Neutrophil (primary cell): ENCODE data around the gene RPP25L.

Experiments used
- H3K27ac ChIP-seq: fragments of 200-600 bp; sonication (generic); 2 replicates; pipeline ENCODE4 v1.5.1; 2016; ENCODE audit warnings: mild to moderate bottlenecking, moderate library complexity
- H3K27me3 ChIP-seq: fragments of 200-600 bp; sonication (generic); 2 replicates; pipeline ENCODE4 v1.6.0; 2016; ENCODE audit warnings: mild to moderate bottlenecking
- H3K36me3 ChIP-seq: fragments of 200-600 bp; sonication (generic); 2 replicates; pipeline ENCODE4 v1.5.1; 2017
- H3K4me1 ChIP-seq, 2 experiments: fragments of 200-600 bp in 1 of 2; sonication (generic) in 1 of 2; 1 replicate in 1 of 2; 2 replicates in 1 of 2; pipeline versions ENCODE4 v1.5.1 to v1.6.1; 2013 to 2016; ENCODE audit warnings: low read depth in 1 of 2, low read length in 1 of 2, mild to moderate bottlenecking in 1 of 2, moderate library complexity in 1 of 2; ENCODE audit not compliant: control insufficient read depth in 1 of 2, insufficient read depth in 1 of 2
- H3K4me3 ChIP-seq, 2 experiments: fragments of 200-600 bp in 1 of 2; sonication (generic) in 1 of 2; 1 replicate in 1 of 2; 2 replicates in 1 of 2; pipeline ENCODE4 v1.5.1; 2013 to 2016; ENCODE audit warnings: low read depth in 1 of 2, low read length in 1 of 2, mild to moderate bottlenecking in 1 of 2, moderate library complexity in 1 of 2
- H3K9me3 ChIP-seq: fragments of 200-600 bp; sonication (generic); 2 replicates; pipeline ENCODE4 v1.5.1; 2016
- TF ChIP-seq, protein P1 (sequence below): fragments of 200-600 bp; sonication (generic); IDR thresholded peaks from 2 replicates; pipeline ENCODE4 v1.5.1; 2016; ENCODE audit warnings: antibody characterized with exemption

RPP25L gene

DNA sequence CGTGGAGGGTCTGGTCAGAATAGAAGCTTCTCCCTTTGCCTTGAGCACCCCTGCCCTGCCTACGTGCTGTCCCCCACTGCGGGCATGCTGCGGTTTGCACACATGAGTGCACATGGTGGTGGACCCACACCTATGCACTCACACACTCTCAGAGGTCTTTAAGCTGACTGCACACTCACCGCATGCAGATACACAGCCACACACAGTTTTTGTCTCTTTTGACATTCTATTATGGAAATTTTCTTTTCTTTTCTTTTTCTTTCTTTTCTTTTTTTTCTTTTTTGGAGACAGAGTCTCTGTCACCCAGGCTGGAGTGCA, 17.6 kb upstream of the RPP25L start:
- H3K27me3 ChIP-seq: peaks cover 84% of the 10 kb centered on the region
- TF ChIP-seq, protein P1, sequence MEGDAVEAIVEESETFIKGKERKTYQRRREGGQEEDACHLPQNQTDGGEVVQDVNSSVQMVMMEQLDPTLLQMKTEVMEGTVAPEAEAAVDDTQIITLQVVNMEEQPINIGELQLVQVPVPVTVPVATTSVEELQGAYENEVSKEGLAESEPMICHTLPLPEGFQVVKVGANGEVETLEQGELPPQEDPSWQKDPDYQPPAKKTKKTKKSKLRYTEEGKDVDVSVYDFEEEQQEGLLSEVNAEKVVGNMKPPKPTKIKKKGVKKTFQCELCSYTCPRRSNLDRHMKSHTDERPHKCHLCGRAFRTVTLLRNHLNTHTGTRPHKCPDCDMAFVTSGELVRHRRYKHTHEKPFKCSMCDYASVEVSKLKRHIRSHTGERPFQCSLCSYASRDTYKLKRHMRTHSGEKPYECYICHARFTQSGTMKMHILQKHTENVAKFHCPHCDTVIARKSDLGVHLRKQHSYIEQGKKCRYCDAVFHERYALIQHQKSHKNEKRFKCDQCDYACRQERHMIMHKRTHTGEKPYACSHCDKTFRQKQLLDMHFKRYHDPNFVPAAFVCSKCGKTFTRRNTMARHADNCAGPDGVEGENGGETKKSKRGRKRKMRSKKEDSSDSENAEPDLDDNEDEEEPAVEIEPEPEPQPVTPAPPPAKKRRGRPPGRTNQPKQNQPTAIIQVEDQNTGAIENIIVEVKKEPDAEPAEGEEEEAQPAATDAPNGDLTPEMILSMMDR: no peak
- no peak overlapping the region for H3K27ac ChIP-seq
- H3K4me1 ChIP-seq: peaks cover 5 to 10% of the 10 kb centered on the region in 2 experiments
- H3K4me3 ChIP-seq: no peak overlapping the region
- H3K9me3 ChIP-seq: no peaks in the 10 kb centered on the region
- H3K36me3 ChIP-seq: no peaks in the 10 kb centered on the region

DNA sequence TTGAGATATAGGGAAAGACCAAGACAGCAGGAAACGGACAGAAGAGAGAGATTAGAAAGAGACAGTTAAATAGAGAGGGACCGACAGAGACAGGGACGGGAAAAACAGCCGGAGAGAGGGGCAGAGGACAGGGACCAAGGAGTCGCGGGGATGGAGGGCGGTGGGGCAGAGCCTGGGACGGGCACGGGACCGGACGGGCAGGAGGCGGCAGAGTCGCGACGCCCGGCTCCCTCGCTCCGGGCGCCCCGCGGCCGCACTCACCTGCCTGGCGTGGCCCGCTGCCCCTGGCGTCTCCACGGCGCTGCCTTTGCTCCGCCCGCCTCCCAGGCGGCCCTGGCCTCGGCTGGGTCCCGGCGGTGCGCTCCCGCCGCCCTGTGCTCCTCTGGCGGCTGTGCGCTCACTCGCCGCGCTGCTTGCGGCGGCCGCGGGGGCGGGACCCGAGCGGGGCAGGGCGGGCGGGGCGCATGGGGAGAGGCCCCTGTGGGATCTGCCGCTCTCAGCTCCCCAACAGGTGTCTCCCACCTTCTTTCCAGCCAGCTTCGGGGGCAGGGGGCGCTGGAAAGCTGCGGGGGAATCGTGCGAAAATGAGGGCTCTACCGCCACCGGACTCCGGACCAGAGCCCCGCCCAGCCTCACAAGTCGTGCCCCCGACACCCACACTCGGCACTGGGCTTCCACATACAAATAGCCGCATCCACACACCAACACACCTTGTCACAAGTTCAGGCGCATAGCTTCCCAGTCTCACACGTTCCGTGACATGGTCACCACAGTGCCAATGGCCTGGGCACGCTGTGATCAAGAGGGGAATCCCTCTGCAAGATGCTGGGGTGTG, 17.0 kb upstream of the RPP25L start, which contains the start of gene ARID3C:
Gene ARID3C (minus strand): TSS at position 411 of the 835 bp plus-strand sequence. CDS start 1,052 bp downstream, outside the sequence.
- peaks cover 5 to 10% of the 10 kb centered on the region in 2 experiments for H3K4me1 ChIP-seq
- H3K27ac ChIP-seq: no peak within 1 kb of the TSS
- peak within 1 kb of the TSS in 1 of 2 experiments; percentile 34 for H3K4me3 ChIP-seq

DNA sequence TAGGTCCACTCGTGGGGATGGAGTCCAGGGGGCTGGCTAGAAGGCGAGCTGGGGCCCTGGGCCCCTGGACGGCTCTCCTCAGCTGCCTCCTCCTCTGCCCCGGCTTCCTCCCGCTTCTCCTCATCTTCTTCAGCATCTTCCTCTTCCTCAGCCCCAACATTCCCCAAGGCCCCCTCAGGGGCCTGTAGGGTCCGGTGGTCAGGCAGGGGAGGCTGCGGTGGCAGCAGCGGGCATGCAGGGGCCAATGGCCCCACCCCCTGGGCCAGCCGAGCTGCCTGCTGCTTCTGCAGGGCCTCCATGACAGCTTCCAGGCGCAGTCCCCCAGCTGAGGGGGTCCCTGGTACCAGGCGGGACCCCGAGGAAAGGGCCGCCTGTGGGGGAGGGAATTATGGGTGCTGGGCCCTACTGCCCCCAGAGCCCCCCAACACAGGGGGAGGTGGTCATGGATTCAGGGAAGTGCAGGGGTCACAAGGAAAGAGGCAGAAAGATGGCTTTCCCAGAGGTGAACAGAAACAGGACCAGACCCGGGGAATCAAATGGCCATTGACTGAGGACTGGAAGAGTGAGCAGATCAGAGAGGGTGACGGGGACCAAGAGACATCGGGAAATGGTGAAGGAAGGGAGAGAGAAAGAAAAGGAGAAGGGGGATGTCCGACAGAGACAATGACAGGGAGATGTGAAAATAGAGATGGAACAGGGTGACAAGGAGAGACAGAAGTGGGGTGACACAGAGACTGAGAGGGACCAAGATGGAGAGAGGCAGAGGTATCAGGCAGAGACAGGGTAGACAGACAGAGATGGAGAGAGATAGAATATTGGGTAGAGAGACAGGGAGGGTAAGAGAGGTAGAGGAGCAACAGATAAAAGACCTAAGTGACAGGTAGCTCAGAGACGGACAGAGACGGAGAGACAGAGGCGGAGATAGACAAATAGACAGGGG, 16.1 kb upstream of the RPP25L start:
- Histone ChIP-seq H3K4me3 (no peak overlapping the region), H3K36me3 (no peaks in the 10 kb centered on the region), H3K27me3 (peaks cover 98% of the 10 kb centered on the region), H3K9me3 (no peaks in the 10 kb centered on the region), H3K4me1 (peaks cover 10 to 16% of the 10 kb centered on the region in 2 experiments), H3K27ac (no peak overlapping the region)
- TF ChIP-seq, protein P1: no peak

More for the DNA sequence above, 17.0 kb upstream of the RPP25L start, which contains the start of gene ARID3C:
- Histone ChIP-seq H3K36me3 (no peaks in the 10 kb centered on the region), H3K9me3 (no peaks in the 10 kb centered on the region), H3K27me3 (peaks cover 89% of the 10 kb centered on the region)
- TF ChIP-seq, protein P1: no peak

DNA sequence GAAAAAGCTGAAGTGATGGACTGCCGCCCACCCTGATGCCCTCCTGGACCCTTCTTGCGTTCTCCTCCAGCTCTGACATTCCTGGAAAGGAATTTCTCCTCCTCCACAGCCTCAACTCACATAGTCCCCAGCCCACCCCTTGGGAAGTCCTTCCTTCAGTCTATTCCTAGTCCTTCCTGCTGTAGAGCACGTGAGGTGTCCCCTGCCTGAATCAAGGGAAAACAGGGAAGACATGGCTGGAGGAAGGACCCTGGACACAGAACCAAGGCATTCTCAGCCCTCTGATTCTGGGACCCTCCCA, 13.2 kb upstream of the RPP25L start:
- H3K4me3 ChIP-seq: no peak overlapping the region
- H3K27ac ChIP-seq: no peak overlapping the region
- no peaks in the 10 kb centered on the region for H3K36me3 ChIP-seq
- TF ChIP-seq, protein P1: no peak
- peaks cover 94% of the 10 kb centered on the region for H3K27me3 ChIP-seq
- H3K9me3 ChIP-seq: no peaks in the 10 kb centered on the region
- peaks cover 15 to 21% of the 10 kb centered on the region in 2 experiments for H3K4me1 ChIP-seq

DNA sequence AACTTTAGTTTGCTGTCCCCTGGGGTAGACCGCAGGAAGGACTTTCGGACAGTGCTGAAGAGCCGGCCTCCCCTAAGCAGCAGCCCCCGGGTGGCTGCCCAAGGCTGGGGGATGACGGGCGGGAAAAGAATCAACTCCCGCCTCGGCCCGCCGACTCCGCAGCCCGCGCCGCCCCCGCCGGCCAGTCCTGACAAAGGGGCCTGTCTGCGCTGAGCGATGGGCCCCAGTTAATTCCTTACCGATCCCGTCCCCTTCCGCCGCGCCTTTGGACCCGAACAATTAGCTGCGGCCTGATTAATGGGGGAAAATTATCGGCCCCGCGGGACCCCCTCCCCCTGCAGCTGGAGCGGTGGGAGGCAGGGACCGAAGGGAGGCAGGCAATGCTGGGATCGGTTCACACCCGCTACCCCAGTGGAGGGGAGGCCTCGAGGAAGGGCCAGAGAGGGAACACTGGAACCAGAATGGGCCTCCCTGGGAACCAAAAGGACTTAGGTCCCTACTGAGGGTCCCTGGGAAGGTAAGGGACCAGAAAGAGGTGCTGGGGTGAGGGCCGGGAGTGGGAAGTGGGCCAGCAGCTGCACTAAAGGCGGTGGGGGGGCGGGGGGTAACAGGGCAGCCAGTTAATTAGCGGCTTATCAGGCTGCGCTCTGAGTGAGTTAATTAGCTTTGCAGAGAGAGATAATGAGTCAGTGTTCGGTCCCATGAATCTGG, 12.7 kb upstream of the RPP25L start:
- Histone ChIP-seq H3K4me1 (peaks cover 20 to 24% of the 10 kb centered on the region in 2 experiments), H3K27ac (no peak overlapping the region), H3K36me3 (no peaks in the 10 kb centered on the region), H3K27me3 (peaks cover 89% of the 10 kb centered on the region), H3K9me3 (no peaks in the 10 kb centered on the region), H3K4me3 (no peak overlapping the region)
- TF ChIP-seq, protein P1: no peak
